Bronchial epithelial cell (primary cell): Measurements from ENCODE around the gene TMEM116. TPM values are rescaled to one million over a fixed set of nuclear protein-coding genes. Genes with fewer than 3 reads are reported as not detected.

Source experiments
- DNase-seq: peaks from one replicate; pipeline ENCODE4 v3.0.0-alpha.2; 2010; ENCODE audit warnings: low read depth
- FAIRE-seq: peaks from 2 replicates; lab custom pipeline; 2011; peaks lifted over from hg19 to GRCh38; lab: Jason Lieb, UNC
- H3K27me3 ChIP-seq: 2 replicates; pipeline ENCODE4 v1.5.1; 2011; ENCODE audit warnings: low read length; ENCODE audit not compliant: control insufficient read depth, insufficient read depth
- H3K36me3 ChIP-seq: 2 replicates; pipeline ENCODE4 v1.5.1; 2011; ENCODE audit warnings: low read length; ENCODE audit not compliant: control insufficient read depth, insufficient read depth
- H3K4me3 ChIP-seq: 2 replicates; pipeline ENCODE4 v1.5.1; 2011; ENCODE audit warnings: mild to moderate bottlenecking, low read depth, low read length, control low read depth
- total RNA-seq: library from RNA; depleted of rRNA; stranded (reverse); fragments of >200 nt; gene quantifications from 2 replicates; pipeline ENCODE4 v1.2.1, GENCODE V29; 2014
- TF ChIP-seq, protein P1 (sequence below): IDR thresholded peaks from 2 replicates; pipeline ENCODE4 v1.5.1; 2011; ENCODE audit warnings: mild to moderate bottlenecking, moderate library complexity, low read length, control low read depth, inconsistent platforms; ENCODE audit not compliant: insufficient read depth, severe bottlenecking

Gene TMEM116
- total RNA-seq, 1 donor from 2014 or later, result 10.0 TPM

DNA sequence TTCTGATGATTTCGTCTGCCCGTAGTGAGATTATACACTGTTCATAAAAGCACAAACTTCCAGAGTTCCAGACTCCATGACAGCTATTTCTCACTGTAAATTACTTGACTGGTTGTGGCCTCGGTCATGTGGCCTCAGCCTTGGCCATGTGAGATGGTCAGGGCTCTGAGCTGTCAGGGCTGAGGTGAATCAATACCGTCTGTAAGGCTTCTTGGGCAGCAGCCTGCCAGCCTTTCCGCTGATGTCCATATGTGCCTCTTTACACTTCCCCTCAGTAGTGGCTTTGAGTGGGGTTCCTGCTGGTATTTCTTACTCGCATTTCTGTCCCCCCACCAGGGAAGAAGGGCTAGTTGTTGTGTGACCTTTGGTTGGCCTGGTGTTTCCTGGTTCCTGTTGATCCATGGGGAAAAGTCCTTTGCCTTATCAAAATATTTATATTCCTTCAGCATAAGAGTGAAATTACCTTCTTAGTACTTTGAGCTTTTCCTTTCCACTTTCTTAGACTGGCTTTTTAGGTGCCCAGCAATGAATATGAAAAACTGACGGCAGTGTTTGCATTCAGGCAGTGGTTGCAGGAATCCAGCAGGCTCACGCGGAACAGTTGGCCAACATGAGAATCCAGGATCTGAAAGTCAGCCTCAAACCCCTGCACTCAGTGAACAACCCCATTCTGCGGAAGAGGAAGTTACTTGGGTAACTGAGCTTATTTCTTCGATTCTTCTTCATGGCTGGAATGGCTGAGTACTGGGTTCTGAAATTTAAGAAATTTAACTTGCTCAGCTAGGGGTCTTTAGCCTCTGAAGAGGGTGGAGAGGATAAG, 124.8 kb downstream of the TMEM116 start:
- Histone ChIP-seq H3K36me3 (peaks cover 22% of the 10 kb centered on the region), H3K4me3 (no peak overlapping the region), H3K27me3 (no peaks in the 10 kb centered on the region)
- TF ChIP-seq, protein P1, sequence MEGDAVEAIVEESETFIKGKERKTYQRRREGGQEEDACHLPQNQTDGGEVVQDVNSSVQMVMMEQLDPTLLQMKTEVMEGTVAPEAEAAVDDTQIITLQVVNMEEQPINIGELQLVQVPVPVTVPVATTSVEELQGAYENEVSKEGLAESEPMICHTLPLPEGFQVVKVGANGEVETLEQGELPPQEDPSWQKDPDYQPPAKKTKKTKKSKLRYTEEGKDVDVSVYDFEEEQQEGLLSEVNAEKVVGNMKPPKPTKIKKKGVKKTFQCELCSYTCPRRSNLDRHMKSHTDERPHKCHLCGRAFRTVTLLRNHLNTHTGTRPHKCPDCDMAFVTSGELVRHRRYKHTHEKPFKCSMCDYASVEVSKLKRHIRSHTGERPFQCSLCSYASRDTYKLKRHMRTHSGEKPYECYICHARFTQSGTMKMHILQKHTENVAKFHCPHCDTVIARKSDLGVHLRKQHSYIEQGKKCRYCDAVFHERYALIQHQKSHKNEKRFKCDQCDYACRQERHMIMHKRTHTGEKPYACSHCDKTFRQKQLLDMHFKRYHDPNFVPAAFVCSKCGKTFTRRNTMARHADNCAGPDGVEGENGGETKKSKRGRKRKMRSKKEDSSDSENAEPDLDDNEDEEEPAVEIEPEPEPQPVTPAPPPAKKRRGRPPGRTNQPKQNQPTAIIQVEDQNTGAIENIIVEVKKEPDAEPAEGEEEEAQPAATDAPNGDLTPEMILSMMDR, result no peak
- FAIRE-seq, result no peak
- DNase-seq, result no peak

DNA sequence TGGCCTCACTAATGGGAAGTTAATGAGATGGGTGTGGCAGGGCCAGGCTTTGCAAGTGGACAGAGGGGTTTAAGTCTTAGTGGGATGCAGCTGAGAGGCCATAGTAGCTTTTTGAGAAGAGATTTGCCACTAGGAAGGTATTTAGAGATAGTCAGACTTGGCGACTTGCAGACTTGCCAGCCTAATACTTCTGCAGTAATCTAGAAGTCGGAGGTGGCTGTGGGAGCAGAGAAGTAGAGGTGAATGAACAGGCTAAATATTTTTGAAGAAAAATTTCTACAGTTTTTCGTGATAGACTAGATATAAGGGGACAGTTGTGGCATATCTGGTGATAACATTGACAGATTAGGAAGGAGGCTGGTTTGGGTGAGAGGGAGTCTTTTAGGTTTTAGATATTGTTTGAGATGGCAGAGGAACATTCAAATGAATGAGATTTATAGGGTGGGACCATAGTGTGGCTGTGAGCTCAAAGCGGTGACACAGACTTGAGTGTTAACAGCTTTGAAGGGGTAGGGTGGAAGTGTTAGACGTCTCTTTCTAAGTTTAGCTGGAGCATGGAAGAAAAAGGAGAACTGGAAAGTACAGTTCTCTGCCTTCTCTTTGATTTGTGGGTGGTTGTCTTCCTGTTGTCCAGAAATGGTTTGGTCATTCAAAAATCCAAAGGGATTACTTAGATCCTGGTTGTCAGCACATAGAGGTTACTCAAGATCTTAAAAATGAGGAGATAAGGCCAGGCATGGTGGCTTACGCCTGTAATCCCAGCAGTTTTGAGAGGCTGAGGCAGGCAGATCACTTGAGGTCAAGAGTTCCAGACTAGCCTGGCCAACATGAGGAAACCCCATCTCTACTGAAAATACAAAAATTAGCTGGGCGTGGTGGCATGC, 126.1 kb downstream of the TMEM116 start:
- Histone ChIP-seq H3K36me3 (peaks cover 24% of the 10 kb centered on the region), H3K27me3 (no peaks in the 10 kb centered on the region), H3K4me3 (no peak overlapping the region)
- TF ChIP-seq, protein P1, result no peak
- DNase-seq (no peak), FAIRE-seq (no peak)

DNA sequence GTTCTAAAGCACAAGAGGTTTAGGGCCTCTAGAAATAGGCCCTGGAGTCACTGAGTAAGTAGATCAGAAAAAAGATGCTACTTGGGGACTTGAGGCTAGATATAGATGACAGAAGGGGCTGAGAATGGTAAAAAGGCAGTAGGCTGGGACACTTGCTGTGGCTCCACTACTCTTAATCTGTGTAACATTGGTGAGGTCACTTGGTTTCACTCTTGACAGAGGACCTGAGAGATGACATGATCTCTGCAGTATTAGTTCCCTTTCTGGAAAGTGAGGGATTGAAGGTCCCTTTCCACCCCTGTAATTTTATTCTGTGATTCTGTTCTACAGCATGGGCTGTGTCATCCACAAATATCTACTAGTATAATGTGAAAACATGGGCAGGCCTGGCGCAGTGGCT, 131.2 kb downstream of the TMEM116 start:
- no peaks in the 10 kb centered on the region for H3K27me3 ChIP-seq
- peaks cover 27% of the 10 kb centered on the region for H3K36me3 ChIP-seq
- TF ChIP-seq, protein P1, result no peak
- DNase-seq (no peak), FAIRE-seq (no peak)
- H3K4me3 ChIP-seq, result no peak overlapping the region

Other genes starting within 250 kb of the TMEM116 start
- gene ALDH2, start 246.2 kb downstream of the TMEM116 start, total RNA-seq, result 41.9 and 106 TPM in 2 replicates
- gene MAPKAPK5, start 170.9 kb downstream of the TMEM116 start, total RNA-seq, result 43.3 and 45.5 TPM in 2 replicates
- gene ERP29, start 261 bp upstream of the TMEM116 start, total RNA-seq, result 114 and 159 TPM in 2 replicates
- gene NAA25, start 95.6 kb upstream of the TMEM116 start, total RNA-seq, result 18.3 and 22.9 TPM in 2 replicates
- 30.8 and 49.4 TPM in 2 replicates for gene TRAFD1, start 112.4 kb upstream of the TMEM116 start, total RNA-seq